ENCODE results near the gene RPTOR.

Gene RPTOR

GRCh38 chr17:80907281-80907680 lies 362.6 kb downstream of the RPTOR start:
- DNase-seq (ENCODE audit: low read depth in 2 of 2): no peak

- DNase-seq (ENCODE audit: low read depth in 2 of 2): no peak
Observed at GRCh38 chr17:80908211-80908610, 363.6 kb downstream of the RPTOR start.

- DNase-seq (ENCODE audit: low read depth in 2 of 2): no peak
Observed at GRCh38 chr17:80908776-80909175, 364.1 kb downstream of the RPTOR start.

GRCh38 chr17:80909635-80910034 lies 365.0 kb downstream of the RPTOR start:
- DNase-seq (ENCODE audit: low read depth in 2 of 2): no peak

GRCh38 chr17:80910043-80910442 lies 365.4 kb downstream of the RPTOR start:
- no peak for DNase-seq (ENCODE audit: low read depth in 2 of 2)

- no peak for DNase-seq (ENCODE audit: low read depth in 2 of 2)
Observed at GRCh38 chr17:80912476-80912875, 367.8 kb downstream of the RPTOR start.

- DNase-seq (ENCODE audit: low read depth in 2 of 2): no peak
Observed at GRCh38 chr17:80913928-80914821, 369.5 kb downstream of the RPTOR start.

- DNase-seq (ENCODE audit: low read depth in 2 of 2): no peak
Observed at GRCh38 chr17:80916246-80916645, 371.6 kb downstream of the RPTOR start.

GRCh38 chr17:80917716-80918560 lies 373.3 kb downstream of the RPTOR start:
- DNase-seq (ENCODE audit: low read depth in 2 of 2): no peak

- no peak for DNase-seq (ENCODE audit: low read depth in 2 of 2)
Observed at GRCh38 chr17:80918731-80919130, 374.1 kb downstream of the RPTOR start.

- DNase-seq (ENCODE audit: low read depth in 2 of 2): no peak
Observed at GRCh38 chr17:80919331-80920311, 375.0 kb downstream of the RPTOR start.

GRCh38 chr17:80920441-80920840 lies 375.8 kb downstream of the RPTOR start:
- no peak for DNase-seq (ENCODE audit: low read depth in 2 of 2)

GRCh38 chr17:80921159-80921558 lies 376.5 kb downstream of the RPTOR start:
- DNase-seq (ENCODE audit: low read depth in 2 of 2): no peak

- no peak for DNase-seq (ENCODE audit: low read depth in 2 of 2)
Observed at GRCh38 chr17:80921741-80922579, 377.3 kb downstream of the RPTOR start.

GRCh38 chr17:80922580-80923160 lies 378.0 kb downstream of the RPTOR start:
- no peak for DNase-seq (ENCODE audit: low read depth in 2 of 2)

- DNase-seq (ENCODE audit: low read depth in 2 of 2): no peak
Observed at GRCh38 chr17:80923211-80924110, 378.8 kb downstream of the RPTOR start.

GRCh38 chr17:80924111-80924806 lies 379.6 kb downstream of the RPTOR start:
- no peak for DNase-seq (ENCODE audit: low read depth in 2 of 2)

- DNase-seq (ENCODE audit: low read depth in 2 of 2): no peak
Observed at GRCh38 chr17:80924807-80925610, 380.4 kb downstream of the RPTOR start.
